ENCODE measurements around the gene APEX1. TPM values are rescaled to one million over a fixed set of nuclear protein-coding genes. Genes with fewer than 3 reads are reported as not detected.

APEX1 gene
- polyA plus RNA-seq, 1 of the 3 experiments (the other 2 are of a cell fraction) = 279 TPM

- POLR2A ChIA-PET = no interaction called here
- H3F3A ChIP-seq (replicated peaks; ENCODE audit: insufficient read depth) = no peaks in the 10 kb centered on the region
- DNase-seq = no peak
- no peaks in the 10 kb centered on the region for H3K36me3 ChIP-seq (replicated peaks in 1 of 2; ENCODE audit: control insufficient read depth in 1 of 2, insufficient read depth in 2 of 2, low read length in 1 of 2)
- no peak for TF ChIP-seq ELF1 (IDR thresholded peaks at IDR 0.05)
- TF ChIP-seq RCOR1 (IDR thresholded peaks at IDR 0.05; ENCODE audit: low read length) = no peak
- no peak for TF ChIP-seq MXI1 (IDR thresholded peaks at IDR 0.05; ENCODE audit: low read depth, low read length)
- no peak for TF ChIP-seq GABPA (IDR thresholded peaks at IDR 0.05; ENCODE audit: low read depth)
- TF ChIP-seq NRF1 (IDR thresholded peaks at IDR 0.05; ENCODE audit: low read depth, low read length) = no peak
- no peak for TF ChIP-seq EZH2phosphoT487 (IDR thresholded peaks at IDR 0.05; ENCODE audit: borderline replicate concordance, low read depth)
- TF ChIP-seq USF1 (IDR thresholded peaks at IDR 0.05; ENCODE audit: borderline replicate concordance, low read depth) = no peak
- H3K4me2 ChIP-seq = no peak overlapping the region
- no peak overlapping the region for H2AFZ ChIP-seq (ENCODE audit: low read depth)
- no peaks in the 10 kb centered on the region for H3K79me2 ChIP-seq (ENCODE audit: insufficient read depth)
- no peak overlapping the region for H3K27ac ChIP-seq (ENCODE audit: low read depth in 2 of 2, low read length in 1 of 2)
- WGBS (ENCODE audit: low lambda C conversion rate) = 16% methylated on average over 6 of the region's 6 CpGs
- no peak overlapping the region for H3K4me3 ChIP-seq (ENCODE audit: low read depth in 2 of 2, low read length in 1 of 2)
- H3K27me3 ChIP-seq (ENCODE audit: insufficient read depth) = peaks cover 38% of the 10 kb centered on the region
- no peaks in the 10 kb centered on the region for H3K9me3 ChIP-seq
- H3K9me2 ChIP-seq = no peaks in the 10 kb centered on the region
- CTCF ChIA-PET = interaction anchor here (1.5 kb wide), 1 partner anchor 74 kb away, joined by 4 read pairs; no protein-coding TSS in a partner anchor
- no peaks in the 10 kb centered on the region for H3K4me1 ChIP-seq (ENCODE audit: control insufficient read depth in 1 of 2, insufficient read depth in 2 of 2, low read depth in 1 of 2, low read length in 1 of 2)
- H3K9ac ChIP-seq = no peak overlapping the region
- H4K20me1 ChIP-seq (ENCODE audit: insufficient read depth) = no peaks in the 10 kb centered on the region
Measured at GRCh38 chr14:20489093-20489994, 34.3 kb downstream of the APEX1 start.

GRCh38 chr14:20490563-20490962 is 35.5 kb downstream of the APEX1 start:
- CTCF ChIA-PET = no interaction called here
- Histone ChIP-seq H3K9me2 (no peaks in the 10 kb centered on the region), H3K27me3 (ENCODE audit: insufficient read depth) (peaks cover 45% of the 10 kb centered on the region), H3F3A (replicated peaks; ENCODE audit: insufficient read depth) (no peaks in the 10 kb centered on the region), H3K4me1 (ENCODE audit: control insufficient read depth in 1 of 2, insufficient read depth in 2 of 2, low read depth in 1 of 2, low read length in 1 of 2) (no peaks in the 10 kb centered on the region), H3K9ac (no peak overlapping the region), H3K36me3 (replicated peaks in 1 of 2; ENCODE audit: control insufficient read depth in 1 of 2, insufficient read depth in 2 of 2, low read length in 1 of 2) (no peaks in the 10 kb centered on the region), H2AFZ (ENCODE audit: low read depth) (no peak overlapping the region), H4K20me1 (ENCODE audit: insufficient read depth) (no peaks in the 10 kb centered on the region), H3K79me2 (ENCODE audit: insufficient read depth) (no peaks in the 10 kb centered on the region), H3K27ac (ENCODE audit: low read depth in 2 of 2, low read length in 1 of 2) (no peak overlapping the region), H3K9me3 (no peaks in the 10 kb centered on the region), H3K4me2 (no peak overlapping the region), H3K4me3 (ENCODE audit: low read depth in 2 of 2, low read length in 1 of 2) (no peak overlapping the region)
- DNase-seq = no peak
- TF ChIP-seq MXI1 (IDR thresholded peaks at IDR 0.05; ENCODE audit: low read depth, low read length) (no peak), RCOR1 (IDR thresholded peaks at IDR 0.05; ENCODE audit: low read length) (no peak), FOXJ3 (CRISPR knock-in tag; IDR thresholded peaks at IDR 0.05) (no peak), GABPA (IDR thresholded peaks at IDR 0.05; ENCODE audit: low read depth) (no peak), SIN3A (IDR thresholded peaks at IDR 0.05; ENCODE audit: borderline replicate concordance, low read depth, low read length) (no peak), NRF1 (IDR thresholded peaks at IDR 0.05; ENCODE audit: low read depth, low read length) (no peak), EP300 (IDR thresholded peaks at IDR 0.05; ENCODE audit: borderline replicate concordance in 1 of 2, low read depth in 1 of 2, low read length in 1 of 2) (no peak), ELF1 (IDR thresholded peaks at IDR 0.05) (no peak), JUND (IDR thresholded peaks at IDR 0.05) (no peak), POLR2AphosphoS5 (IDR thresholded peaks at IDR 0.05; ENCODE audit: low read depth, low read length) (no peak), RAD21 (IDR thresholded peaks at IDR 0.05; ENCODE audit: low read length) (no peak), TCF12 (IDR thresholded peaks at IDR 0.05) (no peak)
- TF ChIP-seq, protein P1, sequence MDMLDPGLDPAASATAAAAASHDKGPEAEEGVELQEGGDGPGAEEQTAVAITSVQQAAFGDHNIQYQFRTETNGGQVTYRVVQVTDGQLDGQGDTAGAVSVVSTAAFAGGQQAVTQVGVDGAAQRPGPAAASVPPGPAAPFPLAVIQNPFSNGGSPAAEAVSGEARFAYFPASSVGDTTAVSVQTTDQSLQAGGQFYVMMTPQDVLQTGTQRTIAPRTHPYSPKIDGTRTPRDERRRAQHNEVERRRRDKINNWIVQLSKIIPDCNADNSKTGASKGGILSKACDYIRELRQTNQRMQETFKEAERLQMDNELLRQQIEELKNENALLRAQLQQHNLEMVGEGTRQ (IDR thresholded peaks at IDR 0.05; ENCODE audit: borderline replicate concordance, low read depth, low read length) = no peak
- POLR2A ChIA-PET = no interaction called here
- 17% methylated on average over 6 of the region's 6 CpGs for WGBS (ENCODE audit: low lambda C conversion rate)

All from SK-N-SH (cell line).